ENCODE results near the gene CYP4F22. TPM values are rescaled to one million over a fixed set of nuclear protein-coding genes. Genes with fewer than 3 reads are reported as not detected.

The CYP4F22 gene
- total RNA-seq, 1 experiment from 2014 or later = not detected

- ChIA-PET CTCF (interaction anchor here (0.6 to 1.2 kb wide), 3 partner anchors 67 to 497 kb away, joined by 3 read pairs; no protein-coding TSS in a partner anchor), POLR2A (no interaction called here)
- TF ChIP-seq CTCF (IDR thresholded peaks at IDR 0.05; ENCODE audit: unreplicated experiment) = no peak
- intact Hi-C loops (cut with micrococcal nuclease) = no loop called here
- Mint-ChIP-seq H3K4me1 (ENCODE audit: insufficient read depth, unreplicated experiment) (peaks cover 12% of the 10 kb centered on the region), H3K36me3 (ENCODE audit: insufficient read depth, unreplicated experiment) (no peaks in the 10 kb centered on the region), H3K9me3 (ENCODE audit: unreplicated experiment) (no peaks in the 10 kb centered on the region), H3K27me3 (ENCODE audit: insufficient read depth, unreplicated experiment) (peaks cover 13% of the 10 kb centered on the region), H3K27ac (ENCODE audit: low read depth, unreplicated experiment) (no peak overlapping the region), H3K4me3 (ENCODE audit: unreplicated experiment) (no peak overlapping the region)
- DNase-seq (ENCODE audit: unreplicated experiment) = no peak
- no TSS peak for BruUV-seq (replicated peaks)
Measured at GRCh38 chr19:15562145-15562544, 53.8 kb downstream of the CYP4F22 start.

- Mint-ChIP-seq H3K27ac (ENCODE audit: low read depth, unreplicated experiment) (no peak overlapping the region), H3K36me3 (ENCODE audit: insufficient read depth, unreplicated experiment) (no peaks in the 10 kb centered on the region), H3K4me3 (ENCODE audit: unreplicated experiment) (no peak overlapping the region), H3K4me1 (ENCODE audit: insufficient read depth, unreplicated experiment) (peaks cover 12% of the 10 kb centered on the region), H3K9me3 (ENCODE audit: unreplicated experiment) (no peaks in the 10 kb centered on the region), H3K27me3 (ENCODE audit: insufficient read depth, unreplicated experiment) (peaks cover 17% of the 10 kb centered on the region)
- no TSS peak for BruUV-seq (replicated peaks)
- TF ChIP-seq CTCF (IDR thresholded peaks at IDR 0.05; ENCODE audit: unreplicated experiment) = no peak
- POLR2A ChIA-PET = interaction anchor here (0.6 kb wide), 1 partner anchor 359 kb away, joined by 4 read pairs; no protein-coding TSS in a partner anchor
- CTCF ChIA-PET = interaction anchor here (0.6 to 0.7 kb wide), 3 partner anchors 396 to 1006 kb away, joined by 3 read pairs; no protein-coding TSS in a partner anchor
- no peak for DNase-seq (ENCODE audit: unreplicated experiment)
- intact Hi-C loops (cut with micrococcal nuclease) = no loop called here
Measured at GRCh38 chr19:15562861-15563260, 54.5 kb downstream of the CYP4F22 start.

GRCh38 chr19:15563325-15563794 is 55.0 kb downstream of the CYP4F22 start:
- no peak overlapping the region for H3K4me3 Mint-ChIP-seq (ENCODE audit: unreplicated experiment)
- H3K27ac Mint-ChIP-seq (ENCODE audit: low read depth, unreplicated experiment) = no peak overlapping the region
- ChIA-PET CTCF (interaction anchor here (0.6 to 0.7 kb wide), 4 partner anchors 38 to 1006 kb away, joined by 3 read pairs; no protein-coding TSS in a partner anchor), POLR2A (no interaction called here)
- peak; percentile 34 for DNase-seq (ENCODE audit: unreplicated experiment)
- peaks cover 12% of the 10 kb centered on the region for H3K4me1 Mint-ChIP-seq (ENCODE audit: insufficient read depth, unreplicated experiment)
- no peaks in the 10 kb centered on the region for H3K36me3 Mint-ChIP-seq (ENCODE audit: insufficient read depth, unreplicated experiment)
- peaks cover 17% of the 10 kb centered on the region for H3K27me3 Mint-ChIP-seq (ENCODE audit: insufficient read depth, unreplicated experiment)
- no peaks in the 10 kb centered on the region for H3K9me3 Mint-ChIP-seq (ENCODE audit: unreplicated experiment)
- BruUV-seq (replicated peaks) = no TSS peak
- no peak for TF ChIP-seq CTCF (IDR thresholded peaks at IDR 0.05; ENCODE audit: unreplicated experiment)
- intact Hi-C loops (cut with micrococcal nuclease) = no loop called here

- intact Hi-C loops (cut with micrococcal nuclease) = no loop called here
- peaks cover 20% of the 10 kb centered on the region for H3K27me3 Mint-ChIP-seq (ENCODE audit: insufficient read depth, unreplicated experiment)
- no peaks in the 10 kb centered on the region for H3K9me3 Mint-ChIP-seq (ENCODE audit: unreplicated experiment)
- BruUV-seq (replicated peaks) = no TSS peak
- ChIA-PET POLR2A (no interaction called here), CTCF (interaction anchor here (0.7 kb wide), 1 partner anchor 39 kb away, joined by 3 read pairs; no protein-coding TSS in a partner anchor)
- no peak for DNase-seq (ENCODE audit: unreplicated experiment)
- no peak overlapping the region for H3K4me3 Mint-ChIP-seq (ENCODE audit: unreplicated experiment)
- H3K4me1 Mint-ChIP-seq (ENCODE audit: insufficient read depth, unreplicated experiment) = peaks cover 12% of the 10 kb centered on the region
- TF ChIP-seq CTCF (IDR thresholded peaks at IDR 0.05; ENCODE audit: unreplicated experiment) = no peak
- no peak overlapping the region for H3K27ac Mint-ChIP-seq (ENCODE audit: low read depth, unreplicated experiment)
- H3K36me3 Mint-ChIP-seq (ENCODE audit: insufficient read depth, unreplicated experiment) = no peaks in the 10 kb centered on the region
Measured at GRCh38 chr19:15563931-15564330, 55.6 kb downstream of the CYP4F22 start.

Measured in MCF 10A (cell line).